ENCODE results near the gene MCM5.
"Not testable (repeated sequence)": the region's sequence is repeated elsewhere in the genome, so short reads cannot be mapped to it uniquely, and the experiment has no call there.

The MCM5 gene

DNA sequence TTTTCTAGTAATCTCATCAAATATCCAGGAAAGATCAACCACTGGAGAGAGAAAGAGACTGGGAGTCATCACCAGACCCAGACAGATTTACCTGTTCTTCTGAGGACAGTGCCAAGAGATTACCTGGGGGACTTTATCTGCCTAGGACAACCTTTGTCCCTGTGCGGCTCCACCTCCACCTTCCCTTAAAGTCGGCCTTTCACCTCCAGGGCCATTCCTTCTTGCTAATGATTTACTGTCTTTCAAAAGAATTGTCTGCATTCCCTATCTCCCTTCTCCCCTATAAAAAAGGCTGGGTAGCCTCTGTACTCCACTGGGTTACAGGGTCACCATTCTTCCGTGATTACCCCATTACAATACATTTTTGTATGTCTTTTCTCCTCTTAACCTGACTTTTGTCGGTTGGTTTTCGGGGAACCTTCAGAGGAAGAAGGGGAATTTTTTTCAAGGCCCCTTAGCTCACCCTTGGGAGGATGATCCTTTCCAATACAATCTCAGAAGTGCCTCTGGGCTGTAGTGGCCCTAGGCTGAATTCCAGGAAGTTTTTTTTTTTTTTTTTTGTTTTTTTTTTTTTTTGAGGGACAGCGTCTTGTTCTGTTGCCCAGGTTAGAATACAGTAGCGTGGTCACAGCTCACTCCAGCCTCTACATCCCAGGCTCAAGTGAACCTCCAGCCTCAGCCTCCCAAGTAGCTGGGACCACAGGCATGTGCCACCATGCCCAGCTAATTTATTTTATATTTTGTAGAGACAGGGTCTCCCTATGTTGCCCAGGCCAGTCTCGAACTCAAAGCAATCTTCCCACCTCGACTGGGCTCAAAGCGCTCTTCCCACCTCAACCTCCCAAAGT, 20.6 kb upstream of the MCM5 start:
- no peak for DNase-seq

DNA sequence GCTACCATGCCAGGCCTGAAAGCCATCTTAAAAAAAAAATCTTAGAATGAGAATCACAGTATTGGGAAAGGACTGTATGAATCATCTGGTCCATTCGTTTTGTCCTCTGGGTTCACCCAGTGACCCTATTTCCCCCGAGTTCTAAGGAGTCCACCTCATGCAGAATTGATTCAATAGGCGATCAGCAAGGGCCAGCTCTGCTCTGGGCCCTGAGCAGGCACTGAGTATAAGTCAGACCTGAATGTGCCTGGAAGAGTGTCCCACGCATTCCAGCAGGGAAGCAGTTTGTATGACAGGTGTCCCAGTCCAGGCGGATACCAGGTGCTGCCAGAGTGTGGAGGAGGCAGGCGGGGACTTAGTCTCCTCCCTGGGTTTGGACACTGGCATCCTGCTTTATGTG, 19.9 kb upstream of the MCM5 start:
- no peak for DNase-seq

DNA sequence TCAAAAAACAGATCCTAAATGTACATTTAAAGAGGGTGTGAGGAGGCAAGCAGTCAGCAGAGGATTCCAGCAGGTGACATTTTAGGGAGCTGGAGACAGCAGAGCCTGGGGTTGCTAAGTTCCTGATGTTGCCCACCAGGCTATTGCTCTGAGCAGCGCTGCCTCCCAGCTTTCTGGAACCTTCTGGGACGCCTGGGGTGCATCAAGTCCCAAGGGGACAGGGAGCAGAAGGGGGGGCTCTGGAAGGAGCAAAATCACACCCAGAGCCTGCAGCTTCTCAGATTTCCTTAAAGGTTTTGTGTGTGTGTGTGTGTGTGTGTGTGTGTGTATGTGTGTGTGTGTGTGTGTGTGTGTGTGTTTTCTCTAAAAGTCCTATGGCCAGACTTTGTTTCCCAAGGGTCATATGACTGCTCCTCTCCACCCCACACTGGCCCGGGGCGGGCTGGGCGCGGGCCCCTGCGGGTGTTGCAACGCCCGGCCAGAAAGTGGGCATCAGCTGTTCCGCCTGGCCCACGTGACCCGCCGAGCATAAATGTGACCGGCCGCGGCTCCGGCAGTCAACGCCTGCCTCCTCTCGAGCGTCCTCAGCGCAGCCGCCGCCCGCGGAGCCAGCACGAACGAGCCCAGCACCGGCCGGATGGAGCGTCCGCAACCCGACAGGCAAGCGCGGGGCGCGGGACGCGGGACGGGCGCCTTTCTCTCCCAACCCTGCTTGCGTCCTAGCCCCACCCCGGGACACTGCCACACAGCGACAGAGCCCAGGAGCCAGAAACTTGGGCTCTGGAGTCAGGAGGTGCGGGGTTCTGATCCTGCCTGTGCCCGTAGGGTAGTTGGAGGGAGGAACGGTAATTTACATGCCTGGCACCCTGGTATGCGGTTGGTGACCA, 19.2 kb upstream of the MCM5 start, which contains the start of gene HMOX1:
TSS of gene HMOX1 (plus strand) at position 560 of the 887 bp plus-strand sequence. CDS start at position 638, 78 bp downstream.
- peak; percentile 88 for DNase-seq

DNA sequence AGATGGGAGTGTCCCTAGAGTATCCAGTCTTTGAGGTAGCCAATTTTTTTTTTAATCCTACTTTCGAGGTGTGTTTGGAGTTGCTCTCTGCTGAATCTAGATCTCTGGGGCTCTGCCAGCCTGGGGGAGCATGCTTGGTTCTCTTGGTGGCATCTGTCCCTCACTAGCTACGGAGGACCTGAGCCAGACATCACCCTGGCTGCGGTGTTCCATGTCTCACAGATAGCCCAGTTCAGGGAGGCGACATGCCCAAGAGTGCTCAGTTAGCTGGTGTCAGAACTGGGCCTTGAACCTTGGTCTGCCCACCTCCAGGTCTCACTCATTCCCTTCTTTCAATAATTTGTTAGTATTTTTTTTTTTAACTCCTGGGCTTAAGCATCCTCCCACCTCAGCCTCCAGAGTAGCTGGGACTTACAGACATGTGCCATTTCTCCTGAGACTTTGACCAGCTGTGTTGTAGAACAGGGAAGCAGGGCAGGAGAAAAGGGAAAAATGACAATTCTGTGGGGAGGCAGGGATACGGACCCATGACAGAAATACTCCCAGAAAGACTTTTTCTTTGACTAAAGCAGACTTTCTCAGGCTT, 18.4 kb upstream of the MCM5 start:
- no peak for DNase-seq

DNA sequence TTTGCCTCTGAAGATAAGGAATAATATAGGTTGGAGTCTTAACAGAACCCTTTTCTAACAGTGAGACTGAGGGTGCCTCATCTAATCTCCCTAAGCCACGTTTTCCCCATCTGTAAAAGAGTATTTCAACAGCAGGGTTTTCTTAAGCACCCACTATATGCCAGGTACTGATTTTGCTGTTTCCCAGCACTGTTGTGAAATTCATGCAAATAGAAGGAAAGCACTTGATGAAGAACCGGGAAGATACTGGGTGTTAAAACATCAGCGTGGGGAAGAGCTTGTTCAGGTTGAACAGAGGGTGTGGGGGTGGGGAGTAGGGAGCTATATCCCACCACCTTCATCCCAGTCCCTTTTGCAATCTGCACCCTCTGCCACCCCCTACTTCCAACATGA, 16.3 kb upstream of the MCM5 start:
- no peak for DNase-seq

DNA sequence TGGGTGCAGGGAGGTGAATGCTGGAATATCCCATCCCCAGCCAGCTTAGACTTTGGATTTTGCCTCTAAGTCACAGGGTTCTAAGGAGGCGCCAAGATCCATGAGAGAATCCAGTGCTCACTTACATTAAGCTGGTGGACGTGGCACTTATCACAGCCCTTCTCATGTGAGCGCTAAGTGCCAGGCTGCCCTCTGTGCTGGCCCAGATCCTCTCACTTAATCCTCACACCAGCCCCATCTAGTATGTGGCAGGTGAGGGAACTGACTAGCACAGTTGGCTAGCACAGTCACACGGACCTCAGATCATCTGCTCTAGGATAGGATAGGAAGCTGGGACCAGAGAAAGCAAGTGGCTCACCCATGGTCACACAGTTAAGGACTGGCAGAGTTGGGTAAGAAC, 15.4 kb upstream of the MCM5 start:
- no peak for DNase-seq

DNA sequence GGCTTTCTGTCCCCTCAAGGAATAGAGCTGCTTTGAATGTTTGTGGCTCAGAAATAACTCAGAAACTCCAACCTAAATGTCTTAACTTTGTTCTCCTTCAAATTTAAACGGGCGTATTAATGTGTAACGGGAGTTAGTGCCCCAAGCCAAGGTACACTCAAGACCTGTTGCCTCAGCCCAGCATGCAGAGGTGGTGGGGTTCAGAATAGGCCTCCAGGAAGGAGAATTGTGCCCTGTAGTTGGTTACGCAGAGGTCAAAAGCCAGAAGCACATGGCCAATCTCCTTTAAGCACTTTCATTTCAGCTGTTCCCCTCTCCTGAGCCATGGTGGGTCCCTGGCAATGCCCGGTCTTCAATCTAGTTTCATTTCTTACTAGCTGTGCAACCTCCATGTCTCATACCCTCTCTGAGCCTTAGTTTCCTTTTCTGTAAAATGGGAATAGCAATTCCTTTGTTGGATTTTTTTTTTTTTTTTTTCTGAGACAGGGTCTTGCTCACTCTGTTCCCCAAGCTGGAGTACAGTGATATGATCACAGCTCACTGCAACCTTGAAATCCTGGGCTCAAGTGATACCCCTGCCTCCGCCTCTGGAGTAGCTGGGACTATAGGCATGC, 14.9 kb upstream of the MCM5 start:
- no peak for DNase-seq

DNA sequence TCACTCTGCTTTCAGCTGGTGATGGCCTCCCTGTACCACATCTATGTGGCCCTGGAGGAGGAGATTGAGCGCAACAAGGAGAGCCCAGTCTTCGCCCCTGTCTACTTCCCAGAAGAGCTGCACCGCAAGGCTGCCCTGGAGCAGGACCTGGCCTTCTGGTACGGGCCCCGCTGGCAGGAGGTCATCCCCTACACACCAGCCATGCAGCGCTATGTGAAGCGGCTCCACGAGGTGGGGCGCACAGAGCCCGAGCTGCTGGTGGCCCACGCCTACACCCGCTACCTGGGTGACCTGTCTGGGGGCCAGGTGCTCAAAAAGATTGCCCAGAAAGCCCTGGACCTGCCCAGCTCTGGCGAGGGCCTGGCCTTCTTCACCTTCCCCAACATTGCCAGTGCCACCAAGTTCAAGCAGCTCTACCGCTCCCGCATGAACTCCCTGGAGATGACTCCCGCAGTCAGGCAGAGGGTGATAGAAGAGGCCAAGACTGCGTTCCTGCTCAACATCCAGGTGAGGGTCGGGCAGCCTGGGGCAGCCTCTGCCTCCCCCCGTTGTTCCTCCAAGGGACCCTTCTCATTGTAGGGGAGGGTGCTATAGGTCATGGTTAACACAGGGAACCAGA, 13.2 kb upstream of the MCM5 start:
- no peak for DNase-seq

DNA sequence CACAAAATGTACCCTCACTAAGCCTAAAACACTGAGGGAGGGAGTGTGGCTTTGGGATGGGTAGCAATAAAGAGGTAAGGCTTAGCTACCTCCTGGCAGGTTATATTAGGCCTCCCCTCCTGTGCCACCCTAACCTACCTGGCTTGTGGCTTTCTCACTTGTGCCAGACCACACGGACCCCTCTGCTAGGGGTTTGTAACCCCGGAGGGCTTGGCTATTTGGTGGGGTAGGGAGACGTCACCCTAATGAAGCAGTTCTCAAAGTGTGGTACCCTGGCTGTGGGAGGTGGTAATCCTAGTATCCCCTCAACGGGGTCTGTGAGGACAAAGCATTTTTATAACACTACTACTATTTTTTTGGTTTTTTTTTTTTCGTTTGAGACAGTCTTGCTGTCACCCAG, 9.0 kb upstream of the MCM5 start:
- no peak for DNase-seq

DNA sequence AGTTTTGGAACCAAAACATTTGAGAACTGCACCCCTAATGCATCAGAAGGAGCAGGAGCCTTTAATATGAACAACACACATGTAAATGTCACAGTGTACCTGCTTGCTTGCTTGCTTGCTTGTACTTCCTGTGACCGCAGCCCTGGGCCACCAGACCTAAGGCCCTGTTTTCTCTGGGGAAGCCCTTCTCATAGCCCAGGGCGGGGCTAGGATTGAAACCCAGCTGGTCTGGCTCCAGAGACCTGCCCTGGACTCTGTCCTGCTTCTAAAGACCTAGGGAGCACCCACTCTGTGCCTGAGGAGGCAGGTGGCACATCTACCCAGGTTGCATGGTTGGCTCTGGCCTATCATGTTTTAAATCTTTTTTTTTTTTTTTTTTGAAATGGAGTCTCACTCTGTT, 7.6 kb upstream of the MCM5 start:
- no peak for DNase-seq

DNA sequence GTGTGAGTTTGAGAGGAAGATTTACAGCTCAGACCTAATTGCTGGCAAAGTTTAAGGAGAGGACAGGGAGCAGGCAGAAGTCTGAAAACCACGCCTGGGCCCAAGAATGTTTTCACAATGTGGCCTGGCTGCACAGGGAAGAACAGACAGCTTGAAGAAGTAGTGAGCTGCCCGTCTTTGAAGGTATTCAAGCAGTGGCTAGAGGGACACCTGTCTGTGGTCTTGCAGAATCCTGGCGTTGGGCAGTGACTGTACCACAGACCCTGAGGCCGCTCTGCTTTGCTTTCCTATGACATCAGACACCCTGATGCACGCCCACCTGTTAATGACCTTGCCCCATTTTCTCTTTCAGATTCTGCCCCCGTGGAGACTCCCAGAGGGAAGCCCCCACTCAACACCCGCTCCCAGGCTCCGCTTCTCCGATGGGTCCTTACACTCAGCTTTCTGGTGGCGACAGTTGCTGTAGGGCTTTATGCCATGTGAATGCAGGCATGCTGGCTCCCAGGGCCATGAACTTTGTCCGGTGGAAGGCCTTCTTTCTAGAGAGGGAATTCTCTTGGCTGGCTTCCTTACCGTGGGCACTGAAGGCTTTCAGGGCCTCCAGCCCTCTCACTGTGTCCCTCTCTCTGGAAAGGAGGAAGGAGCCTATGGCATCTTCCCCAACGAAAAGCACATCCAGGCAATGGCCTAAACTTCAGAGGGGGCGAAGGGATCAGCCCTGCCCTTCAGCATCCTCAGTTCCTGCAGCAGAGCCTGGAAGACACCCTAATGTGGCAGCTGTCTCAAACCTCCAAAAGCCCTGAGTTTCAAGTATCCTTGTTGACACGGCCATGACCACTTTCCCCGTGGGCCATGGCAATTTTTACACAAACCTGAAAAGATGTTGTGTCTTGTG, 6.6 kb upstream of the MCM5 start:
- no peak for DNase-seq

DNA sequence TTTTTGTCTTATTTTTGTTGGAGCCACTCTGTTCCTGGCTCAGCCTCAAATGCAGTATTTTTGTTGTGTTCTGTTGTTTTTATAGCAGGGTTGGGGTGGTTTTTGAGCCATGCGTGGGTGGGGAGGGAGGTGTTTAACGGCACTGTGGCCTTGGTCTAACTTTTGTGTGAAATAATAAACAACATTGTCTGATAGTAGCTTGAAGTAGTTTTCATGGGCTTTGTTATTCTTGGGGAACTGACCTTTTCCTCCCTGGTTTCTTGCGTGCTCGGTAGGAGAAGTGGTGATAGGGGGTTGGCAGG, 6.0 kb upstream of the MCM5 start:
- no peak for DNase-seq

DNA sequence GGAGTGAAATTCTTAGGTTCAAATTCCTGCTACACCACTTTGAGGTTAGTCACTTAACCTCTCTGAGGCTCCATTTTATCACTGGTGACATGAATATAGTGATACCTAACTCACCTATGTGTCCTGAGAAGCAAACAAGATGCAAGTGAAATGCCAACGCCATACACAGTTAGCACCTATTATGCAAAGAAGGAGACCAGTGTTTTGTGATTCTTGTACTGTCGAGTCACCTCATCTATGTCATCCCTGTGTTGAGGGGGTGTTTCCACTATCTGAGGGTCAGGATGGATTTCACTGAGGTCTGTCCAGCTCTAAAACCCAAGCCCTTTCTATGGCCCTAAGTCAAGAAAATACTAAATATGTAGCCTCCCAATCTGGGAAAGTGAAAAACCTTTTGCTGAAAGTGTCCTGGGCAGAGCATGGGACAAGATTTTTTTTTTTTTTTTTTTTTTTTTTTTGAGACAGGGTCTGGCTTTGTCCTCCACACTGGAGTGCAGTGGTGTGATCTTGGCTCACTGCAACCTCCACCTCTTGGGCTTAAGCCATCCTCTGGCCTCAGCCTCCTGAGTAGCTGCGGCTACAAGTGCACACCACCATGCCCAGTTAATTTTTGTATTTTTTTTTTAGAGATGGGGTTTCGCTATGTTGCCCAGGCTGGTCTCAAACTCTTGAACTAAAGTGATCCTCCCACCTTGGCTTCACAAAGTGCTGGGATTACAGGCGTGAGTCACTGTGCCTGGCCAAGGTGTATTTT, 5.0 kb upstream of the MCM5 start:
- no peak for DNase-seq

DNA sequence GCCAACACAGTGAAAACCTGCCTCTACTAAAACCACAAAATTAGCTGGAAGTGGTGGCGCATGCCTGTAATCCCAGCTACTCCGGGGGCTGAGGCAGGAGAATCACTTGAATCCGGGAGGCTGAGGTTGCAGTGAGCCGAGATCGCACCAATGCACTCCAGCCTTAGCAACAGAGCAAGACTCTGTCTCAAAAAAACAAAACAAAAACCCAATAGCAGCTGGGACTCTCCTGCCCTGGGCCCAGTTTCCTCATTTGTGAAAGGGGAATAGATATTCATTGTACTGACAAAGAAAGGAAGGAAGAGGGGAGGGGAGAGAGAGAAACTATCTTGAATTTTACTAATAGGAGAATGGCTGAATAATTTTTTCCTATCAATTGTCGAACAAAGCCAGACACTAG, 3.3 kb upstream of the MCM5 start:
- not testable (repeated sequence) for DNase-seq

DNA sequence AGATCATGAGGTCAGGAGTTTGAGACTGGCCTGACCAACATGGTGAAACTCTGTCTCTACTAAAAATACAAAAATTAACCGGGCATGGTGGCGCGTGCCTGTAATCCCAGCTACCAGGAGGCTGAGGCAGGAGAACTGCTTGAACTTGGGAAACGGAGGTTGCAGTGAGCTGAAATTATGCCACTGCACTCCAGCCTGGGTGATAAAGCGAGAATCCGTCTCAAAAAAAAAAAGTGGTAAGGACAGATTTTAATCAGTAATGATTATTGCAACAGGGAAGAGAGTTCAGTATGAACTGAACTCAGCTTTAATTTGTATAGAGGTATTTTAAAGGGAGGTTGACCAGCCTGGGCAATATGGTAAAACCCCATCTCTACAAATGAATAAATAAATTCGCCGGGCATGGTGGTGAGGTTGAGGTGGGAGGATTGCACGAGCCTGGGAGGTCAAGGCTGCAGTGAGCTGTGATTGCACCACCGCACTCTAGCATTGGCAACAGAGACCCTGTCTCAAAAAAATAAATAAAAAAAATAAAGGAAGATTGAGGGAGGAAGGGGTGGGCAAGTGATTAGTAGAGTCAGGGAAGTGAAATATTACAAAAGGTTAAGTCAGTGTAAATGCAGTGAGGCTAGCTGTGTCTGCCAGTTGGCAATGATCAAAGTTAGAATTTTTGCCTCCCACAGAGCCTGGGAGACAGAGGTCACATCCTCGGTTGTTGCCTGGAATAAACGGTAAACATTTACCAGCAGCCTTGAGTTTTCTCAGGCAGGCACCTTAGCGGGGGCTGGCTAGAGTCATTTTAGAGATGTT, 2.6 kb upstream of the MCM5 start:
- DNase-seq: no peak

DNA sequence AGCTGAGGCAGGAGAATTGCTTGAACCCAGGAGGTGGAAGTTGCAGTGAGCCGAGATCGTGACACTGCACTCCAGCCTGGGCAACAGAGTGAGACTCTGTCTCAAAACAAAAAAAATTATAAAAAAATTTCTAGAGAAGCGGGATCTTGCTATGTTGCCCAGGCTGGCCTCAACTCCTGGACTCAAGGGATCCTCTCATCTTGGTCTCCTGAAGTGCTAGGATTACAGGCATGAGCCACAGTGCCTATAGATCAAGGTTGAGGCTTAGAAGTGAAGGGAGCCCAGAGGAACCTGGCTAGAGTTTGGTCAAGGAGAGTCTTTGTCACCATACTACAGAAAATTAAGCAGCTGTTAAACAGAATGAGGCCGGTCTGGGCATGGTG, 1.4 kb upstream of the MCM5 start:
- DNase-seq: no peak

DNA sequence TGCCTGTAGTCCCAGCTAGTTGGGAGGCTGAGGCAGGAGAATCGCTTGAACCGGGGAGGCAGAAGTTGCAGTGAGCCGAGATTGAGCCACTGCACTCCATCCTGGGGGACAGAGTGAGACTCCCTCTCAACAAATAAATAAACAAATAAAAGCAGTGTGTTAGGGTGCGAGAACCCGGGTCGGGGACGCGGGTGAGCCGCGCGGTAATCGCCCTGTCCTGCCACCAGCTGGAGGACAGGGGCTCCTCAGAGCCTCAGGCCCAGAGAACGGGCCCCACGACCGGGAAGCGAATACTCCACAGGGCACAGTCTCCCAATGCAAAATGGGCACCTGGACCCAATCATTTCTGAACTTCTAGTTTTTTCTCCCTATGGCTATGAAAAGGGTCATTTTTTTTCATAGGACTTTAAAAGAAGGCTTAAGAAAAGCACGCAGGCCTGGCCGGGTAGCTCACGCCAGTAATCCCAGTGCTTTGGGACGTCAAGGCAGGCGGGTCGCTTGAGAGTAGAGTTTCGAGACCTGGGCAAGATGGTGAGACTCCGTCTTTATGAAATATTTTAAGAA, 744 bp upstream of the MCM5 start:
- no peak for DNase-seq

DNA sequence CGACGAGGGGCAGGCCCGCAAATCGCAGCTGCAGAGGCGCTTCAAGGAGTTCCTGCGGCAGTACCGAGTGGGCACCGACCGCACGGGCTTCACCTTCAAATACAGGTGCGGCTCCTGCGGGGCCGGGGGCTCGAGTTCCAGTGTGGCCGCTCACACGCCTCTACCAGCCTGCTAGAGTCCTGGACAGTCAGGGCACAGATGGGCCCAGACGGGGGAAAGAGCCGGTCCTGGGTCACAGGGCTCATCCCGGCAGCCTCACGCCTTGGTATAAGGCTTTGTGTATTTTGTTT, 506 bp downstream of the MCM5 start:
- DNase-seq: no peak

DNA sequence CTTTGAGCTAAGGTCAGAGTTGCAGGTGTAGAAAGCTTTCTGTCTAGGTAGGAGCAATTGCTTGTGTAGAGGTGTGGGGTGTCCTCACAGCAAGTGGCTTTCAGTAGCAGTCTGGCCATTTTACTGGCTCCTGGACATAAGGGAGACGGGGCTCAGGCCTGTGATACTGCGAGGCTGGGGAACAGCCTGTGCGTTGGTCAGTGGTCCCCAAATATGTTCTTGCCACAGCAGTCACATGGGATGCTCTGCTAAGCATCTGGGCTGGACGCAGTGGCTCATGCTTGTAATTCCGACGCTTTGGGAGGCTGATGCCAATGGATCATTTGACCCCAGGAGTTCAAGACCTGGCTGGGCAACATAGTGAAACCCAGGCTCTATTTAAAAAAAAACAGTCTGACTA, 1.9 kb downstream of the MCM5 start:
- DNase-seq: no peak

DNA sequence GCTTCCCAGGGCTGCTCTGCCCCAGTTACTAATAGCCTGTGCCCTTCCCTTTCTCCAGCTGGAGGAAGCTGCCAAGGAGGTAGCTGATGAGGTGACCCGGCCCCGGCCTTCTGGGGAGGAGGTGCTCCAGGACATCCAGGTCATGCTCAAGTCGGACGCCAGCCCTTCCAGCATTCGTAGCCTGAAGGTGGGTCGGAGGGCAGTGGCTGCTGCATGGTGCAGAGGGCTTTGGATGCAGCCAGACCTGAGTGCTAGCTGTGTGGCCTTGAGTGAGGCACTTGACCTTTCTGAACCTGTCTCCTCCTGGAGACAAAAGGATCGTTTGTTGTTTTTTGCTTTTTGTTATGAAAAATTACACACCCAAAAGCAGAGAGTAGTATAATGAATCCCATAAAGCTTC, 3.4 kb downstream of the MCM5 start:
- no peak for DNase-seq

All from right forelimb (tissue), 1 donor.